HEK293 (cell line): ENCODE measurements around the gene C2CD4C.

Experiments used
- KLF10 ChIP-seq: fragments of 450-650 bp; IDR thresholded peaks from 2 replicates; pipeline ENCODE4 v1.5.1; 2018; ENCODE audit warnings: missing biosample characterization, mild to moderate bottlenecking, missing genetic modification characterization
- YY1 ChIP-seq: fragments of 450-650 bp; formaldehyde crosslinking; IDR thresholded peaks from 2 replicates; pipeline ENCODE4 v1.5.1; 2018; ENCODE audit warnings: missing biosample characterization, missing genetic modification characterization
- ZBTB1 ChIP-seq: fragments of 450-650 bp; formaldehyde crosslinking; IDR thresholded peaks from 2 replicates; pipeline ENCODE4 v1.5.1; 2016; ENCODE audit warnings: missing biosample characterization, missing genetic modification characterization
- ZNF114 ChIP-seq: fragments of 450-650 bp; formaldehyde crosslinking; IDR thresholded peaks from 2 replicates; pipeline ENCODE4 v1.5.0; 2017; ENCODE audit warnings: missing biosample characterization, missing genetic modification characterization
- ZNF133 ChIP-seq: fragments of 450-650 bp; formaldehyde crosslinking; IDR thresholded peaks from 2 replicates; pipeline ENCODE4 v1.5.1; 2016; ENCODE audit warnings: missing biosample characterization, missing genetic modification characterization
- ZNF280C ChIP-seq: fragments of 450-650 bp; formaldehyde crosslinking; IDR thresholded peaks from 2 replicates; pipeline ENCODE4 v1.5.1; 2016; ENCODE audit warnings: missing biosample characterization, missing genetic modification characterization
- ZNF324 ChIP-seq: fragments of 450-650 bp; formaldehyde crosslinking; IDR thresholded peaks from 2 replicates; pipeline ENCODE4 v1.5.1; 2016; ENCODE audit warnings: missing biosample characterization, missing genetic modification characterization
- ZNF785 ChIP-seq: fragments of 450-650 bp; formaldehyde crosslinking; IDR thresholded peaks from 2 replicates; pipeline ENCODE4 v1.5.1; 2016; ENCODE audit warnings: missing biosample characterization, missing genetic modification characterization
- TF ChIP-seq, protein P1 (sequence below): fragments of 450-650 bp; formaldehyde crosslinking; IDR thresholded peaks from 2 replicates; pipeline ENCODE4 v1.5.1; 2016; ENCODE audit warnings: missing biosample characterization, missing genetic modification characterization

GRCh38 chr19:378706-379105 is 30.2 kb downstream of the C2CD4C start:
- TF ChIP-seq, protein P1, sequence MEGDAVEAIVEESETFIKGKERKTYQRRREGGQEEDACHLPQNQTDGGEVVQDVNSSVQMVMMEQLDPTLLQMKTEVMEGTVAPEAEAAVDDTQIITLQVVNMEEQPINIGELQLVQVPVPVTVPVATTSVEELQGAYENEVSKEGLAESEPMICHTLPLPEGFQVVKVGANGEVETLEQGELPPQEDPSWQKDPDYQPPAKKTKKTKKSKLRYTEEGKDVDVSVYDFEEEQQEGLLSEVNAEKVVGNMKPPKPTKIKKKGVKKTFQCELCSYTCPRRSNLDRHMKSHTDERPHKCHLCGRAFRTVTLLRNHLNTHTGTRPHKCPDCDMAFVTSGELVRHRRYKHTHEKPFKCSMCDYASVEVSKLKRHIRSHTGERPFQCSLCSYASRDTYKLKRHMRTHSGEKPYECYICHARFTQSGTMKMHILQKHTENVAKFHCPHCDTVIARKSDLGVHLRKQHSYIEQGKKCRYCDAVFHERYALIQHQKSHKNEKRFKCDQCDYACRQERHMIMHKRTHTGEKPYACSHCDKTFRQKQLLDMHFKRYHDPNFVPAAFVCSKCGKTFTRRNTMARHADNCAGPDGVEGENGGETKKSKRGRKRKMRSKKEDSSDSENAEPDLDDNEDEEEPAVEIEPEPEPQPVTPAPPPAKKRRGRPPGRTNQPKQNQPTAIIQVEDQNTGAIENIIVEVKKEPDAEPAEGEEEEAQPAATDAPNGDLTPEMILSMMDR (tag by site-specific recombination): no peak
- TF ChIP-seq ZNF133 (tag by site-specific recombination) (no peak), YY1 (tag by site-specific recombination) (no peak), ZNF324 (tag by site-specific recombination) (no peak), ZBTB1 (tag by site-specific recombination) (no peak), KLF10 (no peak), ZNF280C (tag by site-specific recombination) (no peak), ZNF114 (tag by site-specific recombination) (no peak), ZNF785 (tag by site-specific recombination) (no peak)
